Colonic mucosa (tissue), 4 donors: Measurements from ENCODE around the gene ZFP1. TPM values are rescaled to one million over a fixed set of nuclear protein-coding genes. Genes with fewer than 3 reads are reported as not detected.

Source experiments
- DNase-seq: peaks from one replicate; pipeline ENCODE4 v3.0.0-alpha.2; 2020
- H3K27ac ChIP-seq: fragments of 200-600 bp; one replicate; pipeline ENCODE4 v1.8.0; 2021
- H3K27me3 ChIP-seq: fragments of 200-600 bp; one replicate; pipeline ENCODE4 v1.8.0; 2021
- H3K36me3 ChIP-seq: fragments of 200-600 bp; one replicate; pipeline ENCODE4 v1.8.0; 2021
- H3K4me1 ChIP-seq: fragments of 200-600 bp; one replicate; pipeline ENCODE4 v1.8.0; 2021; ENCODE audit warnings: mild to moderate bottlenecking
- H3K4me3 ChIP-seq: fragments of 200-600 bp; one replicate; pipeline ENCODE4 v1.8.0; 2021
- H3K9ac ChIP-seq, 2 donors: one replicate each; pipeline ENCODE4 v1.7.0; 2013; ENCODE audit warnings: control low read depth in 2 of 2, low read depth in 2 of 2, low read length in 2 of 2
- H3K9me3 ChIP-seq: fragments of 200-600 bp; one replicate; pipeline ENCODE4 v1.8.0; 2021
- intact Hi-C: fragments of 100-400 bp; cut with DNase I; formaldehyde crosslinking; loops from one replicate; pipeline ENCODE4 v1.14.1; 2022
- total RNA-seq, 2 donors: library from RNA; stranded (reverse); fragmentation: NEBNext Ultra II Directional in 1 of 2; extraction: Animal tissue kit (Norgen Biotek cat#: 25700) in 1 of 2; gene quantifications; one replicate each; pipeline ENCODE4 v1.2.1, GENCODE V29; 2021
- TF ChIP-seq, protein P1 (sequence below): fragments of 200-600 bp; IDR thresholded peaks from one replicate; pipeline ENCODE4 v1.8.0; 2022; ENCODE audit warnings: antibody characterized with exemption, mild to moderate bottlenecking
- donor health status: healthy.
- donor health status: DM: no; HTN: no; CAD: no.
- donor health status: DM: no; HTN: no; CAD: no.

Gene ZFP1
- total RNA-seq, 2 donors from 2014 or later = 4.3 to 9.9 TPM

DNA sequence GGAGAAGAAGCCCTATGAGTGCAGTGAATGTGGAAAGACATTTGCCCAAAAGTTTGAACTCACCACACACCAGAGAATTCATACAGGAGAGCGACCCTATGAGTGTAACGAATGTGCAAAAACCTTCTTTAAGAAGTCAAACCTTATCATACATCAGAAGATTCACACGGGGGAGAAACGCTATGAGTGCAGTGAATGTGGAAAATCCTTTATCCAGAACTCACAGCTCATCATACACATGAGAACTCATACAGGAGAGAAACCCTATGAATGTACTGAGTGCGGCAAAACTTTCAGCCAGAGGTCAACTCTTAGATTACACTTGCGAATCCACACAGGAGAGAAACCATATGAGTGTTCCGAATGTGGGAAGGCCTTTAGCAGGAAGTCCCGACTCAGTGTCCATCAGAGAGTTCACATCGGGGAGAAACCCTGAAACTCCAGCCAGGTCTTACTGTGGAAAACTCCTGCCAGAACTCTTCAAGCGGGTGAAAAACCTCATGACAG lies 21.6 kb downstream of the ZFP1 start:
- Histone ChIP-seq H3K9ac (no peak overlapping the region), H3K4me3 (no peak overlapping the region), H3K4me1 (no peaks in the 10 kb centered on the region), H3K9me3 (peaks cover 9% of the 10 kb centered on the region), H3K36me3 (peaks cover 9% of the 10 kb centered on the region), H3K27me3 (no peaks in the 10 kb centered on the region), H3K27ac (no peak overlapping the region)
- intact Hi-C loops = no loop called here
- TF ChIP-seq, protein P1, sequence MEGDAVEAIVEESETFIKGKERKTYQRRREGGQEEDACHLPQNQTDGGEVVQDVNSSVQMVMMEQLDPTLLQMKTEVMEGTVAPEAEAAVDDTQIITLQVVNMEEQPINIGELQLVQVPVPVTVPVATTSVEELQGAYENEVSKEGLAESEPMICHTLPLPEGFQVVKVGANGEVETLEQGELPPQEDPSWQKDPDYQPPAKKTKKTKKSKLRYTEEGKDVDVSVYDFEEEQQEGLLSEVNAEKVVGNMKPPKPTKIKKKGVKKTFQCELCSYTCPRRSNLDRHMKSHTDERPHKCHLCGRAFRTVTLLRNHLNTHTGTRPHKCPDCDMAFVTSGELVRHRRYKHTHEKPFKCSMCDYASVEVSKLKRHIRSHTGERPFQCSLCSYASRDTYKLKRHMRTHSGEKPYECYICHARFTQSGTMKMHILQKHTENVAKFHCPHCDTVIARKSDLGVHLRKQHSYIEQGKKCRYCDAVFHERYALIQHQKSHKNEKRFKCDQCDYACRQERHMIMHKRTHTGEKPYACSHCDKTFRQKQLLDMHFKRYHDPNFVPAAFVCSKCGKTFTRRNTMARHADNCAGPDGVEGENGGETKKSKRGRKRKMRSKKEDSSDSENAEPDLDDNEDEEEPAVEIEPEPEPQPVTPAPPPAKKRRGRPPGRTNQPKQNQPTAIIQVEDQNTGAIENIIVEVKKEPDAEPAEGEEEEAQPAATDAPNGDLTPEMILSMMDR = no peak
- DNase-seq = no peak

DNA sequence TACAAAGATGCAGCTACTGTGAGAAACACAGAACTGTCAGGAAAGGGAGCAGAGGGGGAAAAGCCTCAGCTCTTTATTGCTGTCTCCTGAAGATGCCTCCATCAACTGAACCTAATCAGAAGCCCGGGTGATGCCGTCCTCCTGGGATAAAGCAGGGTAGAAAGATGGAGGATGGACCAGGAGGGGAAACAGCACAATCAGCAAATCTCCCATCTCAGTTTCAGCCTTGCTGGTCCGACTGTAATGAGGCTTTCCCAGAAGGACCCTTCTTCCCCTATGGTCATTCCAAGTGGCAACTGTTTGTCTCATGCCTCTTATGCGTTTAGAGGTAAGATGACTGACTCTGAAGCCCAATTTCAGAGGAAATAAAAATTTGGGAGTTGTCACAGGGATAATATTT lies 24.3 kb downstream of the ZFP1 start:
- Histone ChIP-seq H3K27ac (no peak overlapping the region), H3K36me3 (peaks cover 9% of the 10 kb centered on the region), H3K9ac (no peak overlapping the region), H3K4me1 (no peaks in the 10 kb centered on the region), H3K9me3 (peaks cover 13% of the 10 kb centered on the region), H3K27me3 (no peaks in the 10 kb centered on the region), H3K4me3 (no peak overlapping the region)
- TF ChIP-seq, protein P1 = no peak
- DNase-seq = no peak
- intact Hi-C loops = no loop called here

DNA sequence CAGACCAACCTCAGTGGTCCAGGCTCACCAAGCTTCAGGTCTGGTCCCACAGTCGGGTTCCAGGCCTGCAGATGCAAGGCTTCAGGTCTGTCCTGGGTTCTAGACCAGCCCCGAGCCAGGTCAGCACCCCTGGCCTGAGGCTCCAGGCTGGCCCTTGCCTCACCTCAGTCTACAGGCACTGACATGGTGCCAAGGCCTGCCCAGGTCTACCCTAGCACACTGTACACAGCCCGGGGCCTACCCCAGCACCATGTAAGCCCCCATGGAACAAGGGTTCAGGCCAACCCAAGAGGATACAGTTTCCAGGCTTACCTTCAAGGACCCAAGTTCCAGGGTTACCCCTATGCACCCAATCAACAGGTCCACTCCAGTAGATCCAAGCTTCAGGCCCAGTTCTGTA lies 26.8 kb downstream of the ZFP1 start:
- intact Hi-C loops = no loop called here

DNA sequence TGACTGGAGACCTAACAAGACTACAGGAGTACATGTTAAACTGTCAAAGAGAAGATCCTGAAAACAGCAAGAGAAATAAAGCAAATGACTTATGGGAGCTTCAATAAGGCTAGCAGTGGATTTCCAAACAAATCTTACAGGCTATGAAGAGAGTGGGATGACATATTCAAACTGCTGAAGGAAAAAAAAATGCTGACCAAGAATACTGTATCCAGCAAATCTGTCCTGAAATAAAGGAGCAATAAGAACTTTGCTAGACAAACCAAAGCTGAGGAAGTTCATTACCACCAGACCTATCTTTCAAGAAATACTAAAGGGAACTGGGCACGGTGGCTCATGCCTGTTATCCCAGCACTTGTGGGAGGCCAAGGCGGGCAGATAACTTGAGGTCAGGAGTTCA lies 28.6 kb downstream of the ZFP1 start:
- H3K36me3 ChIP-seq = no peaks in the 10 kb centered on the region
- H3K4me1 ChIP-seq = no peaks in the 10 kb centered on the region
- DNase-seq = no peak
- H3K9ac ChIP-seq = no peak overlapping the region
- no peak overlapping the region for H3K4me3 ChIP-seq
- intact Hi-C loops = no loop called here
- peaks cover 4% of the 10 kb centered on the region for H3K9me3 ChIP-seq
- H3K27me3 ChIP-seq = no peaks in the 10 kb centered on the region
- TF ChIP-seq, protein P1 = no peak
- H3K27ac ChIP-seq = no peak overlapping the region

More for the DNA sequence above, 26.8 kb downstream of the ZFP1 start:
- no peaks in the 10 kb centered on the region for H3K36me3 ChIP-seq
- no peak for DNase-seq
- no peak overlapping the region for H3K9ac ChIP-seq
- H3K27ac ChIP-seq = no peak overlapping the region
- H3K9me3 ChIP-seq = peaks cover 12% of the 10 kb centered on the region
- H3K4me3 ChIP-seq = no peak overlapping the region
- H3K27me3 ChIP-seq = no peaks in the 10 kb centered on the region
- TF ChIP-seq, protein P1 = no peak
- no peaks in the 10 kb centered on the region for H3K4me1 ChIP-seq

DNA sequence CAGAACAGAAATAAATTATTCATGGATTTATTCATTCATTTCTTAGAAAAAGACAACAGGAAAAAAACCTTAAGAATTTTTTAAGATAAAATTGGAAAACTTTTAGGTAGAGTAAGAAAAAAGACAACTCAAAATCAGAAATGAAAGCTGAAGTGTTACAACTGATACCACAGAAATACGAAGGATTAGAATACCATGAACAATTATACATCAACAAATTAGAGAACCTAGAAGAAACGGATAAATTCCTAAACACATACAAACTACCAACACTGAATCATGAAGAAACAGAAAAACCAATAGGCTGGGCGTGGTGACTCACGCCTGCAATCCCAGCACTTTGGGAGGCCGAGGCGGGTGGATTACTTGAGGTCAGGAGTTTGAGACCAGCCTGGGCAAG lies 30.9 kb downstream of the ZFP1 start:
- Histone ChIP-seq H3K9me3 (peaks cover 4% of the 10 kb centered on the region), H3K4me3 (no peak overlapping the region), H3K27me3 (no peaks in the 10 kb centered on the region), H3K36me3 (no peaks in the 10 kb centered on the region), H3K9ac (no peak overlapping the region), H3K4me1 (no peaks in the 10 kb centered on the region), H3K27ac (no peak overlapping the region)
- no peak for DNase-seq
- TF ChIP-seq, protein P1 = no peak
- intact Hi-C loops = no loop called here
